RWPE2 (cell line): Measurements from ENCODE around the gene CEP112.

ENCODE experiments used
- ATAC-seq: fragments of 200-7000 bp; cut with Tn5 transposase; 3 replicates; pipeline ENCODE4 v1.9.1; 2021; ENCODE audit warnings: low read depth
- DNase-seq: peaks from one replicate; pipeline ENCODE4 v3.0.0-alpha.2; 2020; ENCODE audit warnings: low spot score
- H3K27ac ChIP-seq: fragments of 450-650 bp; 2 replicates; pipeline ENCODE4 v1.5.1; 2017; ENCODE audit warnings: mild to moderate bottlenecking; ENCODE audit not compliant: poor library complexity, severe bottlenecking
- H3K27me3 ChIP-seq: fragments of 250-450 bp; sonication (Bioruptor Pico); 2 replicates; pipeline ENCODE4 v1.5.1; 2021; ENCODE audit warnings: mild to moderate bottlenecking, moderate library complexity; ENCODE audit not compliant: insufficient read depth, poor library complexity, severe bottlenecking
- H3K36me3 ChIP-seq: fragments of 250-450 bp; sonication (Bioruptor Pico); 2 replicates; pipeline ENCODE4 v1.5.1; 2020; ENCODE audit warnings: low read depth, mild to moderate bottlenecking, moderate library complexity
- H3K4me1 ChIP-seq: fragments of 250-450 bp; sonication (Bioruptor Pico); 2 replicates; pipeline ENCODE4 v1.5.1; 2021; ENCODE audit warnings: mild to moderate bottlenecking, moderate library complexity; ENCODE audit not compliant: insufficient read depth, poor library complexity, severe bottlenecking
- H3K4me3 ChIP-seq: fragments of 250-450 bp; sonication (Bioruptor Pico); 2 replicates; pipeline ENCODE4 v1.5.1; 2021; ENCODE audit warnings: mild to moderate bottlenecking, moderate library complexity; ENCODE audit not compliant: severe bottlenecking
- H3K9me3 ChIP-seq: fragments of 250-450 bp; sonication (Bioruptor Pico); 2 replicates; pipeline ENCODE4 v1.5.1; 2021; ENCODE audit warnings: mild to moderate bottlenecking, moderate library complexity; ENCODE audit not compliant: severe bottlenecking
- TF ChIP-seq, protein P1 (sequence below): fragments of 450-650 bp; IDR thresholded peaks from one replicate; pipeline ENCODE4 v1.5.1; 2017; ENCODE audit warnings: mild to moderate bottlenecking, moderate library complexity; ENCODE audit not compliant: poor library complexity, severe bottlenecking

CEP112 gene

DNA sequence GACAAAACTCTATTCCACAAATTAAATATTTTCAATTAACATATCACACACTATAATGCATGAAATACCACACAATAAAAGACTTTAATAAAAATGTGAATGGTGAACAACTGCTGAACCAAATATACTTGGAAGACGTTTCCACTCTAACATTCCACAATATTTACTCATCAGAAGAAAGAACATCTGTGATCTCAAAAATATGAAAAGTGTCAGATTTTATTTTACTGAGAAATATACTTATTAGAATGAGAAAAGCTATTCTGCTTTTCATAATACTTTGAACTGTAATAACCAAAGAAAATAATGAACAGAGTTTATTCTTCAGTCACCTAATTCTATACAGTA lies 448.7 kb downstream of the CEP112 start:
- TF ChIP-seq, protein P1, sequence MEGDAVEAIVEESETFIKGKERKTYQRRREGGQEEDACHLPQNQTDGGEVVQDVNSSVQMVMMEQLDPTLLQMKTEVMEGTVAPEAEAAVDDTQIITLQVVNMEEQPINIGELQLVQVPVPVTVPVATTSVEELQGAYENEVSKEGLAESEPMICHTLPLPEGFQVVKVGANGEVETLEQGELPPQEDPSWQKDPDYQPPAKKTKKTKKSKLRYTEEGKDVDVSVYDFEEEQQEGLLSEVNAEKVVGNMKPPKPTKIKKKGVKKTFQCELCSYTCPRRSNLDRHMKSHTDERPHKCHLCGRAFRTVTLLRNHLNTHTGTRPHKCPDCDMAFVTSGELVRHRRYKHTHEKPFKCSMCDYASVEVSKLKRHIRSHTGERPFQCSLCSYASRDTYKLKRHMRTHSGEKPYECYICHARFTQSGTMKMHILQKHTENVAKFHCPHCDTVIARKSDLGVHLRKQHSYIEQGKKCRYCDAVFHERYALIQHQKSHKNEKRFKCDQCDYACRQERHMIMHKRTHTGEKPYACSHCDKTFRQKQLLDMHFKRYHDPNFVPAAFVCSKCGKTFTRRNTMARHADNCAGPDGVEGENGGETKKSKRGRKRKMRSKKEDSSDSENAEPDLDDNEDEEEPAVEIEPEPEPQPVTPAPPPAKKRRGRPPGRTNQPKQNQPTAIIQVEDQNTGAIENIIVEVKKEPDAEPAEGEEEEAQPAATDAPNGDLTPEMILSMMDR, result no peak
- Histone ChIP-seq H3K4me1 (peaks cover 16% of the 10 kb centered on the region), H3K27me3 (no peaks in the 10 kb centered on the region), H3K27ac (peak overlapping the region; percentile 65), H3K36me3 (no peaks in the 10 kb centered on the region), H3K9me3 (no peaks in the 10 kb centered on the region), H3K4me3 (no peak overlapping the region)
- ATAC-seq (peak; percentile 31; the same call in 2 of the 3 replicates), DNase-seq (no peak)

DNA sequence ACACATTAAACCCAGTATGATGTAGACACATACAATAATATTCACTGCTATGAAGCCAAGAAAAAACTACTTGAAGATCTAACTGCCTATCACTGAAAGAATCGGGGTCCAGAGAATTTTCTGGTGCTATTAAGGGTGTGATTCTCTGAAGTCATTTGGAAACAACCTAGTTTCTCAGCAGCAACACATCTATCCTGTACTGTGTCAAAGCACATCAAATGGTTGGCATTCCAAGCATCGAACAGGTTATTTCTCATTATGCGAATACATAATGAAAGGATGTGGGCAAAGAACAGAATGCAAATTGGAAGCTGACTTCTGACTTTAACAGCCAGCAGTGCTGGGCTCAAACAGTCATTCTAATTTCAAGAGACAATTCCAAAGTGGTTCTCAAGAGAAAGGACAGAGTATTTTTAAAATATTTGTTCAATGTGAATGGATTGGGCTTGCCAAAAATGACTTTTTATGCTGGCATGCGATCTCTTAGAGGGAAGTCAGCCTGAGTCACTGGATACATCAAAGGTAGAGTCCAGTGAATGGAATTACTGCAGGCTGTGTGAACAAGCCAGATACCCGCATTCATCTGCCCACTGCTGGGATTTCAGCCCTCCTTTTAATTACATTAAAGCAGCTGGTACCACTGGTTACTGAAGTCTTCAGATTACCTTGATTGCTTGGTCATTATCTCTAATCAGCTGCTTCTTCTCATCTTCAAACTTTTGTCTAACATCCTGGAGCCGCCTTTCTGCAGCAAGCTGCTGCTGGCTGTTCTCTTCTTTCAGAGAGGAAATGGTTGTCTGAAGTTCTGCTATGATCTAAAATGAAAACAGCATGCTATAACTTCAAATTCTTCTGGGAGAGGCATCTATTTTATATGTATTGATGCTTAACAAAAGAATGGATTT lies 449.3 kb downstream of the CEP112 start:
- DNase-seq, result no peak
- Histone ChIP-seq H3K27ac (peak overlapping the region; percentile 65), H3K4me3 (no peak overlapping the region), H3K9me3 (no peaks in the 10 kb centered on the region), H3K27me3 (no peaks in the 10 kb centered on the region), H3K36me3 (no peaks in the 10 kb centered on the region), H3K4me1 (peaks cover 16% of the 10 kb centered on the region)
- peak; percentile 99 for ATAC-seq
- TF ChIP-seq, protein P1, result no peak

DNA sequence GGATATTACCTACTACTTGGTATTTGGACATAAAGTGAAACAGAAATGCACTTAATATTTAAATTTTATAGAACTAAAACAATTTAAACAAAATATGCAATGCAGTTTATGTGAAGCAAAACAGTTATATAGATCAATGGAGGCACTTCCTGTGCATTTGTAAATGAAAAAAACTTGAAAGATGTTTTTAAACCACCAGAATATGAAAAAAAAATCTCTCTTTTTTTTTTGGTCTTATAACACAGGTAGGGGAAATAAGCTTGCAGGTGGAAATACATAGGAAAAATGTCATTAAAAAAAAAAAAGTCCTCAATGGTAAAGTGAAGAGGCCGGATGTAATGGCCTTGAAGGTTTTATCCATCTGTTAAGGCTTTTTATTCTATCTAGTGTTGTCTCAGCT lies 450.2 kb downstream of the CEP112 start:
- H3K4me3 ChIP-seq, result no peak overlapping the region
- H3K27ac ChIP-seq, result peak overlapping the region; percentile 65

DNA sequence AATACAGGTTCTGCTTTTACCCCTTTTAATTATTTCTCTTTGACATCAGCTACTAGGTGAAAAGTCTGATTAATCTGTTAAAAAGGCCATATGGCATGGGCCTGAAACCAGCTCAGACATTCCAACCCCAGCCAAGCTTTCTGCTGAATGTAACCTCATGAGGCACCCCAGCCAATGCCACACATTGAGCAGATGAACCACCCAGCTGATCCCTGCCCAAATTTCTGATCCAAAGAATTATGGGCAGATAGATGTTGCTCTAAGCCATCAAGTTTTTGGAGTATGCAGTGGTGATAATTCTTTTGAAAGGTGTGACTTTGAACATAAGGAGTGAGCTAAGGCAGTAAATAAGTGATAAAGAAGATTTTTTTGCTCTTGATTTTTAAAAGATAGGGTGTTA lies 452.9 kb downstream of the CEP112 start:
- Histone ChIP-seq H3K4me3 (no peak overlapping the region), H3K27me3 (no peaks in the 10 kb centered on the region), H3K36me3 (no peaks in the 10 kb centered on the region), H3K9me3 (no peaks in the 10 kb centered on the region), H3K27ac (no peak overlapping the region), H3K4me1 (peaks cover 16% of the 10 kb centered on the region)
- TF ChIP-seq, protein P1, result no peak
- ATAC-seq (no peak), DNase-seq (no peak)

More for the DNA sequence above, 450.2 kb downstream of the CEP112 start:
- no peaks in the 10 kb centered on the region for H3K9me3 ChIP-seq
- no peak for ATAC-seq
- TF ChIP-seq, protein P1, result no peak
- no peaks in the 10 kb centered on the region for H3K27me3 ChIP-seq
- no peak for DNase-seq
- H3K36me3 ChIP-seq, result no peaks in the 10 kb centered on the region
- H3K4me1 ChIP-seq, result peaks cover 16% of the 10 kb centered on the region

DNA sequence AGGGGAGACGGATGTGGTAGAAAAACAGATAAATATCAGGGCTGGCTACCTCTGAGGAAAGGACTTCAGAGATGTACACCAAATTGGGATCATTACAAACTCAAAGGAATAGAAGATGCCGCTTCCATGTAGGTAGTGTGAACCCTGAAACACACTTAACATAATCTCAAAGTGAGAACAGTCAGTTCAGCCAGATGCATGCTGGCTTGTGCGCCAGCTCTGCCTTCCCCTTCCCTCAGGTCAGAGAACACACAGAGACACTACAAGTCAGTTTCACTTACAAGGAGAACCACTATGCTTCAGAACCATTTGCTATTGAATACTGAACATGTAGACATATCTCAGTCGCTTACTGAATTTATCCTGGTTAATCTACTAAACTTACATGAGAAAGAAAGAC lies 454.5 kb downstream of the CEP112 start:
- no peak overlapping the region for H3K4me3 ChIP-seq
- no peak overlapping the region for H3K27ac ChIP-seq
- H3K27me3 ChIP-seq, result no peaks in the 10 kb centered on the region
- ATAC-seq (no peak), DNase-seq (no peak)
- TF ChIP-seq, protein P1, result no peak
- H3K9me3 ChIP-seq, result no peaks in the 10 kb centered on the region
- H3K36me3 ChIP-seq, result no peaks in the 10 kb centered on the region
- H3K4me1 ChIP-seq, result peaks cover 6% of the 10 kb centered on the region
